ENCODE results near the gene ZNF423. TPM values are rescaled to one million over a fixed set of nuclear protein-coding genes. Genes with fewer than 3 reads are reported as not detected.

ZNF423 gene
- total and polyA plus RNA-seq, 9 of the 15 experiments (the other 6 are each of a cell fraction or from before 2014, with no cell fraction given) = not detected

DNA sequence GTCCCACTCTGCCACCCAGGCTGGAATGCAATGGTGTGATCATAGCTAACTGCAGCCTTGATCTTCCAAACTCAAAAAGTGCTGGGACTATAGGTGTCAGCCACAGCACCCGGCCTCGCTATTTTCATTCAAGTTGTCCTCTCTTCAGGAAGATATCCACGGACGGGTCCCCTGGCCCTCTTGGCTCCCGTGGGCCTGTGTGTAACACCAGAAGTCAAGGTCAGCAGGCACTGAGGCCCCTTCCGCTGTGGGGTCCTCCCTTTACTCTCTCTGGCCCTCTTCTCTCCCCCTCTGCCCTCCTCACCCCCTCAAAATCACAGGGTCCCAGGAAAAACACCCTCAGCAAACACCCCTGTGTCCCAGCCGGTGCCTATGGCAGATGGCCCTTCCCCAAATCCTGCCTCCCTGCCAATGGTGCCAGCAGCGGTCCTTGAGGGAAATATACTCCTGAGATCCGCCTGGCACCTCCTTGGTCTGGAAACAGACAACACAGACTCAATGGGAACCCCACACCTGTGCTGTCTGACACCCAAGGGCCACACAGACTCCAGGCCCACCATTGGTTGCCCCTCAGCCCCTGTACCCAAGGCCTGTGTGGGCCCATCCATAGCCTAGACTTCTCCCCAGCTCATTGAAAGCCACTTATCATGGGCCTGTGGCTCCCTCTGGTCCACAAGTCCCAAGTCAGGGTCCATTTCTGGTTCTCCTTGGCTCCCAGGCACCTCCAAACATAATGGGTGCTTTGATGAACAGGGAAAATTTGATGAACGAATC lies 221.5 kb downstream of the ZNF423 start:
- in situ Hi-C loops (cut with MboI) (no loop called here), intact Hi-C loops (cut with micrococcal nuclease) (no loop called here)
- TF ChIP-seq TAF9B (IDR thresholded peaks at IDR 0.05; ENCODE audit: partially characterized antibody) (no peak), CCAR2 (IDR thresholded peaks at IDR 0.05; ENCODE audit: low read depth, low read length) (no peak), SRSF1 (IDR thresholded peaks at IDR 0.05; ENCODE audit: low read depth, low read length) (no peak), SRF (CRISPR knock-in tag; IDR thresholded peaks at IDR 0.05) (no peak), SMARCA5 (IDR thresholded peaks at IDR 0.05) (no peak), ZNF408 (CRISPR knock-in tag; IDR thresholded peaks at IDR 0.05; ENCODE audit: low read depth) (no peak), SP2 (IDR thresholded peaks at IDR 0.05; ENCODE audit: extremely low read depth, low read depth, low read length, poor library complexity, severe bottlenecking) (no peak), ZEB2 (IDR thresholded peaks at IDR 0.05) (no peak), NCOA4 (IDR thresholded peaks at IDR 0.05; ENCODE audit: partially characterized antibody) (no peak)
- TF ChIP-seq, protein P1, sequence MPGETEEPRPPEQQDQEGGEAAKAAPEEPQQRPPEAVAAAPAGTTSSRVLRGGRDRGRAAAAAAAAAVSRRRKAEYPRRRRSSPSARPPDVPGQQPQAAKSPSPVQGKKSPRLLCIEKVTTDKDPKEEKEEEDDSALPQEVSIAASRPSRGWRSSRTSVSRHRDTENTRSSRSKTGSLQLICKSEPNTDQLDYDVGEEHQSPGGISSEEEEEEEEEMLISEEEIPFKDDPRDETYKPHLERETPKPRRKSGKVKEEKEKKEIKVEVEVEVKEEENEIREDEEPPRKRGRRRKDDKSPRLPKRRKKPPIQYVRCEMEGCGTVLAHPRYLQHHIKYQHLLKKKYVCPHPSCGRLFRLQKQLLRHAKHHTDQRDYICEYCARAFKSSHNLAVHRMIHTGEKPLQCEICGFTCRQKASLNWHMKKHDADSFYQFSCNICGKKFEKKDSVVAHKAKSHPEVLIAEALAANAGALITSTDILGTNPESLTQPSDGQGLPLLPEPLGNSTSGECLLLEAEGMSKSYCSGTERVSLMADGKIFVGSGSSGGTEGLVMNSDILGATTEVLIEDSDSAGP (CRISPR knock-in tag; IDR thresholded peaks at IDR 0.05) = no peak
- TF ChIP-seq, protein P2, sequence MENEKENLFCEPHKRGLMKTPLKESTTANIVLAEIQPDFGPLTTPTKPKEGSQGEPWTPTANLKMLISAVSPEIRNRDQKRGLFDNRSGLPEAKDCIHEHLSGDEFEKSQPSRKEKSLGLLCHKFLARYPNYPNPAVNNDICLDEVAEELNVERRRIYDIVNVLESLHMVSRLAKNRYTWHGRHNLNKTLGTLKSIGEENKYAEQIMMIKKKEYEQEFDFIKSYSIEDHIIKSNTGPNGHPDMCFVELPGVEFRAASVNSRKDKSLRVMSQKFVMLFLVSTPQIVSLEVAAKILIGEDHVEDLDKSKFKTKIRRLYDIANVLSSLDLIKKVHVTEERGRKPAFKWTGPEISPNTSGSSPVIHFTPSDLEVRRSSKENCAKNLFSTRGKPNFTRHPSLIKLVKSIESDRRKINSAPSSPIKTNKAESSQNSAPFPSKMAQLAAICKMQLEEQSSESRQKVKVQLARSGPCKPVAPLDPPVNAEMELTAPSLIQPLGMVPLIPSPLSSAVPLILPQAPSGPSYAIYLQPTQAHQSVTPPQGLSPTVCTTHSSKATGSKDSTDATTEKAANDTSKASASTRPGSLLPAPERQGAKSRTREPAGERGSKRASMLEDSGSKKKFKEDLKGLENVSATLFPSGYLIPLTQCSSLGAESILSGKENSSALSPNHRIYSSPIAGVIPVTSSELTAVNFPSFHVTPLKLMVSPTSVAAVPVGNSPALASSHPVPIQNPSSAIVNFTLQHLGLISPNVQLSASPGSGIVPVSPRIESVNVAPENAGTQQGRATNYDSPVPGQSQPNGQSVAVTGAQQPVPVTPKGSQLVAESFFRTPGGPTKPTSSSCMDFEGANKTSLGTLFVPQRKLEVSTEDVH (IDR thresholded peaks at IDR 0.05; ENCODE audit: low read depth, partially characterized antibody) = no peak
- H3K79me2 ChIP-seq (ENCODE audit: control insufficient read depth, insufficient read depth, low read length) = no peaks in the 10 kb centered on the region
- FAIRE-seq (no peak), DNase-seq (ENCODE audit: extremely low read depth in 1 of 4, low spot score in 3 of 4) (no peak), ATAC-seq (no peak)
- no peak overlapping the region for H3K4me2 ChIP-seq (ENCODE audit: insufficient read depth, low read length)
- BruUV-seq (replicated peaks) = no TSS peak
- H3K9me3 ChIP-seq (replicated peaks; ENCODE audit: control insufficient read depth, insufficient read depth, low read depth, low read length) = no peaks in the 10 kb centered on the region
- H3K9ac ChIP-seq (ENCODE audit: insufficient read depth in 1 of 2, low read depth in 2 of 2, low read length in 2 of 2) = no peak overlapping the region
- H3K27me3 ChIP-seq (ENCODE audit: control insufficient read depth in 2 of 2, insufficient read depth in 2 of 2, low read length in 2 of 2) = peaks cover 31 to 52% of the 10 kb centered on the region in 2 experiments; a peak in 4 of 5 replicates
- peaks cover 0 to 10% of the 10 kb centered on the region in 2 experiments; a peak in 1 of 5 replicates for H3K4me1 ChIP-seq (replicated peaks in 1 of 2; ENCODE audit: control insufficient read depth in 2 of 2, insufficient read depth in 2 of 2, low read length in 2 of 2)
- H2AFZ ChIP-seq (ENCODE audit: low read depth, low read length) = no peak overlapping the region
- CTCF ChIA-PET (ENCODE audit: low intra/inter-chr PET ratio) = no interaction called here
- H3K9me1 ChIP-seq (ENCODE audit: control insufficient read depth, insufficient read depth, low read length) = no peaks in the 10 kb centered on the region
- no peak overlapping the region for H3K4me3 ChIP-seq
- 0% methylated on average over 9 of the region's 10 CpGs for WGBS (ENCODE audit: insufficient coverage, low coverage, missing lambda C conversion rate)
- POLR2A ChIA-PET = interaction anchor here (0.6 kb wide), 1 partner anchor 12 kb away, joined by 3 read pairs; no protein-coding TSS in a partner anchor
- no peaks in the 10 kb centered on the region for H3K36me3 ChIP-seq (ENCODE audit: control insufficient read depth, insufficient read depth, low read length)
- H4K20me1 ChIP-seq (replicated peaks; ENCODE audit: control insufficient read depth, insufficient read depth, low read length) = peaks cover 13% of the 10 kb centered on the region
- H3K27ac ChIP-seq (ENCODE audit: extremely low read depth, low read depth, low read length) = no peak overlapping the region
